BLaER1 treated with 17β-estradiol and CSF1 and Interleukin-3, amounts not matched to agents 10 nM and 100 nM (cell line): Measurements from ENCODE around the gene NOP9.
"Not testable (repeated sequence)": the region's sequence is repeated elsewhere in the genome, so short reads cannot be mapped to it uniquely, and the experiment has no call there.

Experiments used
- H3K27ac ChIP-seq, 11 experiments: shearing (Covaris generic); formaldehyde crosslinking; 2 replicates each; pipeline ENCODE4 v1.8.1; 2022
- H3K27me3 ChIP-seq, 11 experiments: shearing (Covaris generic); formaldehyde crosslinking; 2 replicates each; pipeline ENCODE4 v1.8.1; 2022
- H3K36me3 ChIP-seq, 11 experiments: shearing (Covaris generic); formaldehyde crosslinking; 2 replicates each; pipeline ENCODE4 v1.8.1; 2022
- H3K4me1 ChIP-seq, 10 experiments: shearing (Covaris generic); formaldehyde crosslinking; 2 replicates each; pipeline ENCODE4 v1.8.1; 2022
- H3K4me2 ChIP-seq, 11 experiments: shearing (Covaris generic); formaldehyde crosslinking; 2 replicates each; pipeline ENCODE4 v1.8.1; 2022
- H3K4me3 ChIP-seq, 10 experiments: shearing (Covaris generic); formaldehyde crosslinking; 2 replicates each; pipeline ENCODE4 v1.8.1; 2022
- H3K9ac ChIP-seq, 11 experiments: shearing (Covaris generic); formaldehyde crosslinking; 2 replicates each; pipeline ENCODE4 v1.8.1; 2022
- H3K9me3 ChIP-seq, 11 experiments: shearing (Covaris generic); formaldehyde crosslinking; replicated peaks in 1 of 11; 2 replicates each; pipeline ENCODE4 v1.8.1; 2022
- H4K20me1 ChIP-seq, 11 experiments: shearing (Covaris generic); formaldehyde crosslinking; 2 replicates each; pipeline ENCODE4 v1.8.1; 2022
- Cebpa-rat ChIP-seq, 11 experiments: shearing (Covaris generic); IDR thresholded peaks; 2 replicates each; pipeline ENCODE4 v1.8.1; 2022

The NOP9 gene

DNA sequence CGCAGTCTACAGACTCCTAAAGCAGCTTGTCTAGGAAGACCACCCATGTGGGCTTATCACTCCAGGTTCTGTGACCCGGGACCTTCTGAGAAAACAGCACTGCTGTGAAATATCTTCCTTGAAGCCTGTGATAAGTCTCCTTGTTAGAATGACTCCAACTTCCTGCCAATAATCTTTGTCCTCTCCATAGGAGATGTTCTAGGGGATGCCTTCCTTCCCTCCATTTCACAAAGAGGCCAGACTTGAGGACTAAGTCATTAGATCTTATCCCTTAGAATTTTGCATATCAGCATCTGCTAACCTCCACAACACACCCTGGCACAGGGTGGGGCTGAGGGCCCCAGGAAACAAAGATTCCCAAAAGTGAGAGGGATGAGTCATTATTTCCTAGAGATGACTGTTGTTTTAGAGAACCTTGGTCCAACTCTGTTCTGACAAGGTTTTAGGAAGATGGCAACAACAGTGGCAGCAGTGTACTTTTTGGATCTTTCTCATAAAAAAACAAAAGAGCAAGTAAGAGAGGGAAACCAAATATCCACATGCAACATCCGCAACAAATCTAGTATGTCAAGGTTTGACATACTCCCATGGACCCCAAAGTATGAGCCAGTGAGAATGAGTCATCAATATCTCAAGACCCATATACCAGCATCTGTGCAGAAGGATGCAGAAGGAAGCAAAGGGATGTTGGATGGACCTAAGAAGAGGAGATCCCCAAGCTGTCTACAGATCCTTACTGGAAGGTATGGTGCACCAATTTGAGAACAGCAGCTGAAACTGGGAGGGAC is 17.7 kb downstream of the NOP9 start:
- Histone ChIP-seq H3K4me3 (peak overlapping the region in 1 of 10 experiments; percentile 16; a peak in 1 of 20 replicates), H3K9ac (peak overlapping the region in 3 of 11 experiments; percentile 6 to 32 (median 11); a peak in 3 of 22 replicates), H4K20me1 (no peaks in the 10 kb centered on the region), H3K36me3 (peaks cover 9 to 44% (median 19%) of the 10 kb centered on the region in 11 experiments; a peak in 20 of 22 replicates), H3K27ac (peak overlapping the region in 9 of 11 experiments; percentile 21 to 94 (median 92); a peak in 15 of 22 replicates), H3K27me3 (no peaks in the 10 kb centered on the region), H3K4me1 (peaks cover 31 to 78% (median 69%) of the 10 kb centered on the region in 10 experiments), H3K4me2 (peak overlapping the region in 10 of 11 experiments; percentile 5 to 100 (median 90); a peak in 19 of 22 replicates), H3K9me3 (no peaks in the 10 kb centered on the region)
- TF ChIP-seq Cebpa-rat (IDR thresholded peaks at IDR 0.05) = no peak

DNA sequence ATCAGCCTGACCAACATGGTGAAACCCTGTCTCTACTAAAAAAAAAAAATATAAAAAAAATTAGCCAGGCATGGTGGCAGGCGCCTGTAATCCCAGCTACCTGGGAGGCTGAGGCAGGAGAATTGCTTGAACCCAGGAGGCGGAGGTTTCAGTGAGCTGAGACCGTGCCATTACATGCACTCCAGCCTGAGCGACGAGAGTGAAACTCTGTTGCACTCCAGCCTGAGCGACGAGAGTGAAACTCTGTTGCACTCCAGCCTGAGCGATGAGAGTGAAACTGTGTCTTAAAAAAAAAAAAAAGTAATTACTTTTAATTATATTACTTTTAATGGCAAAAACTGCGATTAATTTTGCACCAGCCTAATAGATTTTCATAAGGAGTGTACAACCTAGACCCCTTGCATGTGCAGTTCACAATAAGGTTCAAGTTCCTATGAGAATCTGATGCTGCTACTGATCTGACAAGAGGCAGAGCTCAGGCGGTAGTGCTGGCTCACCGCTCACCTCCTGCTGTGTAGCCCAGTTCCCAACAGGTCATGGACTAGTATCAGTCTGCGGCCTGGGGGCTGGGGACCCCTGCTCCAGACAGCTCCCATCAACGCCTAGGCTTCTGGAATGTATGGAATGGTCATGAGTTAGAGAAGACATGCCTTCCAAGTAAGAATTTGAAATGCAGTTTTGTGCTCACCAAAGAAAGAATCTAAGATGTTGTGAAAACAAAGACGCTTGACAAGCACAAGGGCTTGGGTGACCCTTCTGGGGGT is 21.7 kb downstream of the NOP9 start:
- peaks cover under 1 to 18% (median 4%) of the 10 kb centered on the region in 11 experiments; a peak in 16 of 22 replicates for H3K36me3 ChIP-seq
- no peaks in the 10 kb centered on the region for H4K20me1 ChIP-seq
- H3K4me2 ChIP-seq = peak overlapping the region in 2 of 11 experiments; percentile 46 to 50; a peak in 1 of 22 replicates
- H3K4me1 ChIP-seq = peaks cover 22 to 75% (median 57%) of the 10 kb centered on the region in 10 experiments
- no peaks in the 10 kb centered on the region for H3K27me3 ChIP-seq
- no peak overlapping the region for H3K27ac ChIP-seq
- no peak for TF ChIP-seq Cebpa-rat (IDR thresholded peaks at IDR 0.05)
- H3K9ac ChIP-seq = no peak overlapping the region
- H3K4me3 ChIP-seq = no peak overlapping the region
- no peaks in the 10 kb centered on the region for H3K9me3 ChIP-seq

DNA sequence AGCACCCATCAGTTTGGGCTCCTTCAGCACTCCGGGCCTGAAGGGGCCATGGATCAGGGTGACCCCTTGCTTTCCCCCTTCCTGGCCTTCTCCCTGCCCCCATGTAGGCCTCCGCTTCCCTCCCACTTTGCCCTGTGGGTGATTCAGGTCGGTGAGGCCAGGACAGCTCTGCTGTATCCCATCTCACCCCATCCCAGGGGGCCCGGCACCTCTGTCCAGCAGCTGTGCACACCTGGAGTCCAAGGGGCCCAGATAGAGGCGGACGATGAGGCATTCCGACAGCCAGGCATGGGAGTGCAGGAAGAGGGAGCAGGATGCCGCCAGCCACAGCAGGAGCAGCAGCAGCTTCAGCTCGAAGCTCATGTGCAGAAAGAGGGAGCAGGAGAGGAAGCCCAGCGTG is 23.0 kb downstream of the NOP9 start:
- Histone ChIP-seq H3K27me3 (no peaks in the 10 kb centered on the region), H4K20me1 (no peaks in the 10 kb centered on the region), H3K4me2 (peak overlapping the region; percentile 10 to 50 (median 26); a peak in 15 of 22 replicates), H3K9me3 (no peaks in the 10 kb centered on the region), H3K36me3 (peaks cover 0 to 7% (median 0%) of the 10 kb centered on the region in 11 experiments; a peak in 1 of 22 replicates), H3K9ac (no peak overlapping the region), H3K4me3 (no peak overlapping the region), H3K27ac (no peak overlapping the region), H3K4me1 (peaks cover 35 to 75% (median 57%) of the 10 kb centered on the region in 10 experiments)
- TF ChIP-seq Cebpa-rat (IDR thresholded peaks at IDR 0.05) = no peak

DNA sequence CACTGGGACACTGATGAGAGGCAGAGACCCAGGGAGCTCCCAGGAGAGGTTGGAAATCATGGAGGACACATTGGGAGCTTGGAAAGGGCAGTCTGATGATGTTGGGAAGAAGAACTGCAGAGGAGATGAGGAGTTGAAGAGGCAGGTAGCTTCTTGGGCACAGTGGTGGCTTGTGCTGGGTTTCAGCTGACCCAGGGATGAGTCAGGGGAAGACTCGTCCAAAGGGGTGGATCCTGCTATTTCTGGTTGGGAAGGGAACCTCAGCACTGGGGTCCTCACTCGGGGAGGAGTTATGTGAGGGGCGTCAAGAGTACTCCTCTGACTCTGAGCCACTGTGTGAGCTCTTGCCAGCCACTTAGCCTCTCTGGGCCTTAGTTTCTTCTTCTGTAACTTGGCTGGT is 23.7 kb downstream of the NOP9 start:
- Histone ChIP-seq H3K27me3 (no peaks in the 10 kb centered on the region), H3K36me3 (0 out of 22 replicates have a peak, but pooled peaks cover 0 to under 1% (median 0%) of the 10 kb centered on the region in 11 experiments), H3K27ac (no peak overlapping the region), H3K4me1 (peaks cover 38 to 72% (median 56%) of the 10 kb centered on the region in 10 experiments), H4K20me1 (no peaks in the 10 kb centered on the region), H3K4me3 (no peak overlapping the region), H3K4me2 (peak overlapping the region in 9 of 11 experiments; percentile 10 to 50 (median 26); a peak in 10 of 22 replicates), H3K9me3 (no peaks in the 10 kb centered on the region), H3K9ac (no peak overlapping the region)
- TF ChIP-seq Cebpa-rat (IDR thresholded peaks at IDR 0.05) = no peak

DNA sequence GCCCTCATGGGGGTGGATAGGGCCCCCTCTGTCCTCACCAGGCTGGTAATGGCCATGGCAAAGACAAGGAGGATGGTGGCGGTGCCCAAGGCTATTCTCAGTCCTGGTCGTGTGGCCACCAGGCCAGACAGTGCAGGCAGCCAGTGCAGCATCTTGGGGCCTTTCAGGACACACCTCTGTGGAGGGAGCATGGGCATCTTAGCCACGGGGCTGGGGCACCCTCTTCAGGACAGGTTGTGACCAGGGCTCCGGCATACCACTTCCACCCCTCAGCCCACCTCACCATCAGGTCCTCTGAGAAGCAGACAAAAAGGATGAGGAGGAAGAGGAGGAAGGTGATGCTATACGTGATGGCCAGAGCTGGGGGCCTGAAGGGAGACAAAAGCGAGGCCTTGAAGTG is 24.4 kb downstream of the NOP9 start:
- H3K9me3 ChIP-seq = no peaks in the 10 kb centered on the region
- peaks cover 45 to 72% (median 57%) of the 10 kb centered on the region in 10 experiments for H3K4me1 ChIP-seq
- H4K20me1 ChIP-seq = no peaks in the 10 kb centered on the region
- peak overlapping the region in 3 of 11 experiments; percentile 80 to 91 (median 84); a peak in 1 of 22 replicates for H3K4me2 ChIP-seq
- no peak overlapping the region for H3K27ac ChIP-seq
- H3K4me3 ChIP-seq = no peak overlapping the region
- no peaks in the 10 kb centered on the region for H3K36me3 ChIP-seq
- H3K27me3 ChIP-seq = no peaks in the 10 kb centered on the region
- TF ChIP-seq Cebpa-rat (IDR thresholded peaks at IDR 0.05) = no peak
- no peak overlapping the region for H3K9ac ChIP-seq

DNA sequence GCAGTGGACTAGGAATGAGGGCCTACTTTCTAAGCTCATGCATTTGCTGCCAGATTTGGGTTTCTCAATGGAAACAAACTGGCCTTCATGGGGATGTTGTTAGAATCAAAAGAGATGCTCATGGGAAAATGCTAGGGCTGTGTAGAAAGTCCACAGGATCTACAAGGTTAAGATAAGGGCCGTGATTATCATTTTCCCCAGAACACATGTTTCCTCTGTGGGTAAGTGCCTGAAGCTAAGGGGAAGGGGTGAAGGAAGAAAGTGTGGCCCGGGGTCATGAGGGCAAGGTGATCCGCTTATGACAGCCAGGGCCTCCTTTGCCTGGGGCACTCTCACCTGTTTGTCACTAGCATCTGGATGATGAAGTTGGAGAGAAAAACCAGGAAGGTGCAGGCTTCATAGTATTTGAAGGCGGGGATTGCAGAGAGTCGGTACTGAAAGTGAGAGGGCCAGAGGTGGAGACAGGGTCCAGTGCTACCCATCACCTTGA is 25.4 kb downstream of the NOP9 start:
- no peak for TF ChIP-seq Cebpa-rat (IDR thresholded peaks at IDR 0.05)
- no peaks in the 10 kb centered on the region for H4K20me1 ChIP-seq
- H3K4me1 ChIP-seq = peaks cover 54 to 81% (median 67%) of the 10 kb centered on the region in 10 experiments
- no peak overlapping the region for H3K4me3 ChIP-seq
- H3K9me3 ChIP-seq = no peaks in the 10 kb centered on the region
- H3K4me2 ChIP-seq = peak overlapping the region; percentile 69 to 94 (median 91); a peak in 19 of 22 replicates
- H3K27me3 ChIP-seq = no peaks in the 10 kb centered on the region
- H3K27ac ChIP-seq = peak overlapping the region in 1 of 11 experiments; percentile 43; a peak in 1 of 22 replicates
- H3K9ac ChIP-seq = no peak overlapping the region
- H3K36me3 ChIP-seq = no peaks in the 10 kb centered on the region

DNA sequence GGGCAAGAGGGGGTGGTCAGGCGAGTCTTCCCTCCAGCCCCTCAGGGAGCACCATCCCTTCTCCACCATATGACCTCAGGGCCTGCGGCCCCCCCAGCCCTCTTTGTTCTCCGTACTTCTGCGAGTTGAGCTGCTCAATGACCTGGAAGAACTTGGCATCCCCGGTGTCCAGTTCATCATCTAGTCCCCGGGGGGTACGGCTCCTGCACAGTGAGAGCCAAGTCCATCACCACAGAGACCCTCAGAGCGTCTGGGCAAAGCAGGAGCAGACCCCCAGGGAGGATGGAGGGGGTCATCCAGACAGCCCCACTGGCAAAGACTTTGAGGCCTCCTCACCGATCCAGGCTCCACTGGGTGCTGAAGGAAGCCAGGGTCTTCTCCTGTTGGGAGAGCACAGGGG is 26.3 kb downstream of the NOP9 start:
- H4K20me1 ChIP-seq = no peaks in the 10 kb centered on the region
- no peaks in the 10 kb centered on the region for H3K36me3 ChIP-seq
- peak overlapping the region in 6 of 11 experiments; percentile 26 to 43 (median 32); a peak in 8 of 22 replicates for H3K27ac ChIP-seq
- no peaks in the 10 kb centered on the region for H3K9me3 ChIP-seq
- H3K4me1 ChIP-seq = peaks cover 54 to 89% (median 69%) of the 10 kb centered on the region in 10 experiments
- TF ChIP-seq Cebpa-rat (IDR thresholded peaks at IDR 0.05) = no peak
- peak overlapping the region; percentile 69 to 94 (median 91) for H3K4me2 ChIP-seq
- peak overlapping the region in 1 of 11 experiments; percentile 21; a peak in 2 of 22 replicates for H3K9ac ChIP-seq
- H3K27me3 ChIP-seq = peaks cover 0 to 2% (median 0%) of the 10 kb centered on the region in 11 experiments; a peak in 3 of 22 replicates
- no peak overlapping the region for H3K4me3 ChIP-seq

DNA sequence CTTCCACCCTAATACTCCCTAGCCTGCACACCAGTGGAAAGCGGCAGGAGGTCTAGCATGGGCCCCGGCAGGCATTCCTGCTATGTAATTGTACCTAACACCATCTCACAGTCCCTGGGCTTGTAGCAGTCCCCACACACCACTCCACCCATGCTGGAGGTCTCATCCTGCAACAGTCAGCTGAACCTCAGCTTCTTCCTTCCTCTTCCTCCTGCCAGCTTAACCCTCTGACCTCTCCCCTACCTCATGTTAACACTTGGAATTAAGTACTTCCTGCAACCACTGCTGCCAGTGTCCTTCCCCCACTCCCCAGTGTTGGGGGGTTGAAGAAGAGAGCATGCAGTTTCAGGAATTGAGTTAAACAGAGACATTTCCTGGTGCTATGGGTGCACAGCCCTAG is 27.7 kb downstream of the NOP9 start:
- Histone ChIP-seq H3K4me1 (peaks cover 66 to 94% (median 80%) of the 10 kb centered on the region in 10 experiments), H3K9ac (peak overlapping the region in 9 of 11 experiments; percentile 2 to 60 (median 27); a peak in 13 of 22 replicates), H3K4me3 (peak overlapping the region in 5 of 10 experiments; percentile 3 to 38 (median 24); a peak in 5 of 20 replicates), H3K27me3 (peaks cover 1 to 15% (median 7%) of the 10 kb centered on the region in 11 experiments), H3K9me3 (no peaks in the 10 kb centered on the region), H3K4me2 (peak overlapping the region; percentile 69 to 94 (median 91)), H3K36me3 (no peaks in the 10 kb centered on the region), H4K20me1 (peaks cover 0 to under 1% (median 0%) of the 10 kb centered on the region in 11 experiments; a peak in 2 of 22 replicates), H3K27ac (peak overlapping the region in 10 of 11 experiments; percentile 15 to 74 (median 58); a peak in 19 of 22 replicates)
- no peak for TF ChIP-seq Cebpa-rat (IDR thresholded peaks at IDR 0.05)

DNA sequence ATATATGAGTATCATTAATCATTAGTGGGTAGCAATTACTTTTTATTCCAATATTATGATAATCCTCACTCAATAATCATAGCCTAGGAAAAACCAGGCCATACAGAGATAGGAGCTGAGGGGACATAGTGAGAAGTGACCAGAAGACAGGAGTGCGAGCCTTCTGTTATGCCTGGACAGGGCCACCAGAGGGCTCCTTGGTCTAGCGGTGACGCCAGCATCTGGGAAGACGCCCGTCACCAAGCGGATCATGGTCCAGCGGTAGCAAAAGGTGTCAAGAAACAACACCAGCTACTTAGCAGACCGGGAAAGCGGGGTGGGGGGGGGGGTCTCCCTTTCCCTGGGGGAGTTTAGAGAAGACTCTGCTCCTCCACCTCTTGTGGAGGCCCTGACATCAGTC is 28.3 kb downstream of the NOP9 start:
- Histone ChIP-seq H3K4me2 (peak overlapping the region; percentile 69 to 94 (median 91); a peak in 21 of 22 replicates), H3K27me3 (peaks cover 7 to 21% (median 13%) of the 10 kb centered on the region in 11 experiments), H3K4me1 (peaks cover 67 to 94% (median 80%) of the 10 kb centered on the region in 10 experiments), H3K9ac (peak overlapping the region in 3 of 11 experiments; percentile 27 to 60 (median 27); a peak in 3 of 22 replicates), H3K27ac (peak overlapping the region in 9 of 11 experiments; percentile 38 to 74 (median 58); a peak in 15 of 22 replicates)
- not testable (repeated sequence) for H3K36me3 ChIP-seq, H4K20me1 ChIP-seq, H3K4me3 ChIP-seq, H3K9me3 ChIP-seq
